DOHH2 (cell line): ENCODE measurements around the gene IMPDH1.

Source experiments
- H3F3A ChIP-seq: fragments of 200-600 bp; sonication (generic), shearing (Covaris generic); 2 replicates; pipeline ENCODE4 v1.6.0; 2016; ENCODE audit warnings: antibody characterized with exemption, mild to moderate bottlenecking; ENCODE audit not compliant: control insufficient read depth, insufficient read depth
- H3K27ac ChIP-seq: fragments of 200-600 bp; sonication (generic); 2 replicates; pipeline ENCODE4 v1.5.1; 2014; ENCODE audit warnings: low read depth, mild to moderate bottlenecking, low read length, moderate library complexity
- H3K27me3 ChIP-seq: fragments of 200-600 bp; sonication (generic); 2 replicates; pipeline ENCODE4 v1.6.1; 2014; ENCODE audit warnings: mild to moderate bottlenecking, low read length, mixed read lengths; ENCODE audit not compliant: control insufficient read depth
- H3K36me3 ChIP-seq: fragments of 200-600 bp; sonication (generic); 2 replicates; pipeline ENCODE4 v1.6.1; 2014; ENCODE audit warnings: mild to moderate bottlenecking, low read length, moderate library complexity, mixed read lengths; ENCODE audit not compliant: control insufficient read depth
- H3K4me1 ChIP-seq: fragments of 200-600 bp; sonication (generic); 2 replicates; pipeline ENCODE4 v1.6.1; 2014; ENCODE audit warnings: mild to moderate bottlenecking, low read length, mixed read lengths; ENCODE audit not compliant: control insufficient read depth
- H3K4me2 ChIP-seq: fragments of 200-600 bp; sonication (generic); 2 replicates; pipeline ENCODE4 v1.6.0; 2014; ENCODE audit warnings: mild to moderate bottlenecking, low read length, moderate library complexity
- H3K4me3 ChIP-seq: fragments of 200-600 bp; sonication (generic); 2 replicates; pipeline ENCODE4 v1.5.1; 2014; ENCODE audit warnings: mild to moderate bottlenecking, low read length, mixed read lengths
- H3K79me2 ChIP-seq: fragments of 200-600 bp; sonication (generic); 2 replicates; pipeline ENCODE4 v1.6.1; 2014; ENCODE audit warnings: mild to moderate bottlenecking, low read length, mixed read lengths; ENCODE audit not compliant: control insufficient read depth
- H3K9me2 ChIP-seq: fragments of 200-600 bp; sonication (generic); replicated peaks from 2 replicates; pipeline ENCODE4 v1.6.1; 2014; ENCODE audit warnings: mild to moderate bottlenecking, low read length, mixed read lengths; ENCODE audit not compliant: control insufficient read depth
- H3K9me3 ChIP-seq: fragments of 200-600 bp; sonication (generic); 2 replicates; pipeline ENCODE4 v1.6.1; 2014; ENCODE audit warnings: antibody characterized with exemption, low read length, mixed read lengths; ENCODE audit not compliant: control insufficient read depth, insufficient read depth
- H4K20me1 ChIP-seq: fragments of 200-600 bp; sonication (generic); 2 replicates; pipeline ENCODE4 v1.6.0; 2014; ENCODE audit warnings: low read depth, mild to moderate bottlenecking, antibody characterized with exemption, low read length, moderate library complexity; ENCODE audit not compliant: control insufficient read depth, insufficient read depth
- CTCF ChIP-seq: fragments of 200-600 bp; sonication (generic); IDR thresholded peaks from one replicate; pipeline ENCODE4 v1.5.1; 2014; ENCODE audit warnings: antibody characterized with exemption, mild to moderate bottlenecking, low read depth, low read length; ENCODE audit not compliant: poor library complexity, severe bottlenecking
- EZH2phosphoT487 ChIP-seq: fragments of 200-600 bp; sonication (generic); IDR thresholded peaks from 2 replicates; pipeline ENCODE4 v1.6.1; 2017; ENCODE audit warnings: borderline replicate concordance, mild to moderate bottlenecking, antibody characterized with exemption, low read length, moderate library complexity, mixed read lengths

IMPDH1 gene

GRCh38 chr7:128370491-128370890 lies 39.3 kb downstream of the IMPDH1 start:
- Histone ChIP-seq H3K27ac (no peak overlapping the region), H3K9me2 (no peaks in the 10 kb centered on the region), H3K36me3 (no peaks in the 10 kb centered on the region), H3K4me1 (no peaks in the 10 kb centered on the region), H3F3A (no peaks in the 10 kb centered on the region), H3K4me3 (no peak overlapping the region), H3K9me3 (no peaks in the 10 kb centered on the region), H3K27me3 (peaks cover 29% of the 10 kb centered on the region), H4K20me1 (no peaks in the 10 kb centered on the region), H3K79me2 (no peaks in the 10 kb centered on the region), H3K4me2 (no peak overlapping the region)
- no peak for TF ChIP-seq CTCF
- TF ChIP-seq EZH2phosphoT487 = no peak

GRCh38 chr7:128366986-128367385 lies 42.8 kb downstream of the IMPDH1 start:
- no peak overlapping the region for H3K4me2 ChIP-seq
- no peak overlapping the region for H3K4me3 ChIP-seq
- TF ChIP-seq EZH2phosphoT487 = no peak
- no peak for TF ChIP-seq CTCF
- no peak overlapping the region for H3K27ac ChIP-seq
- peaks cover 51% of the 10 kb centered on the region for H3K27me3 ChIP-seq
- peaks cover under 1% of the 10 kb centered on the region; the same call in 1 of the 2 replicates for H3K4me1 ChIP-seq
- H3K9me3 ChIP-seq = no peaks in the 10 kb centered on the region
- no peaks in the 10 kb centered on the region for H3K9me2 ChIP-seq
- no peaks in the 10 kb centered on the region for H3K36me3 ChIP-seq
- H3K79me2 ChIP-seq = no peaks in the 10 kb centered on the region
- no peaks in the 10 kb centered on the region for H3F3A ChIP-seq
- no peaks in the 10 kb centered on the region for H4K20me1 ChIP-seq

- Histone ChIP-seq H3F3A (no peaks in the 10 kb centered on the region), H3K4me1 (peaks cover 5% of the 10 kb centered on the region; the same call in 1 of the 2 replicates), H3K27me3 (peaks cover 58% of the 10 kb centered on the region), H3K36me3 (no peaks in the 10 kb centered on the region), H3K9me2 (no peaks in the 10 kb centered on the region), H3K79me2 (no peaks in the 10 kb centered on the region), H3K4me3 (no peak overlapping the region), H4K20me1 (no peaks in the 10 kb centered on the region), H3K4me2 (no peak overlapping the region), H3K9me3 (no peaks in the 10 kb centered on the region), H3K27ac (no peak overlapping the region)
- TF ChIP-seq CTCF (no peak), EZH2phosphoT487 (no peak)
These were observed 43.5 kb downstream of the IMPDH1 start for GRCh38 chr7:128366300-128366699.
